GM12878 (cell line): Measurements from ENCODE around the gene YKT6. TPM values are rescaled to one million over a fixed set of nuclear protein-coding genes. Genes with fewer than 3 reads are reported as not detected.

Experiments
- ATAC-seq: fragments of 200-7000 bp; cut with Tn5 transposase; 3 replicates; pipeline ENCODE4 v1.9.1; 2020; ENCODE audit warnings: mild to moderate bottlenecking, moderate library complexity
- BruUV-seq: library from RNA; stranded (reverse); fragments of 400-500 nt; replicated peaks from 2 replicates; lab custom pipeline; 2021; lab: Mats Ljungman, UMichigan
- CTCF ChIA-PET: fragments of 300-600 bp; sonication (Branson Sonifier 250); formaldehyde crosslinking; extraction: SDS; loops from one replicate; lab custom pipeline; 2021; ENCODE audit warnings: inconsistent platforms; lab: Yijun Ruan, JAX
- POLR2A ChIA-PET: fragments of 350-600 bp; formaldehyde crosslinking; extraction: SDS; loops from one replicate; lab custom pipeline; 2021; ENCODE audit warnings: inconsistent platforms; lab: Charles Lee
- RAD21 ChIA-PET: fragments of 300-600 bp; sonication (Branson Sonifier 250); formaldehyde crosslinking; loops from one replicate; lab custom pipeline; 2023; ENCODE audit warnings: antibody characterized with exemption; ENCODE audit not compliant: unreplicated experiment; lab: Charles Lee
- SMC1A ChIA-PET: fragments of 300-600 bp; sonication (Branson Sonifier 250); formaldehyde crosslinking; loops from one replicate; lab custom pipeline; 2023; ENCODE audit not compliant: unreplicated experiment, uncharacterized antibody; lab: Charles Lee
- DNase-seq: peaks from one replicate; pipeline ENCODE4 v3.0.0-alpha.2; 2011; ENCODE audit warnings: low read depth, low spot score
- FAIRE-seq: peaks from 3 replicates; lab custom pipeline; 2011; peaks lifted over from hg19 to GRCh38; lab: Jason Lieb, UNC
- H2AFZ ChIP-seq: 2 replicates; pipeline ENCODE4 v1.6.0; 2011; ENCODE audit warnings: low read depth, low read length, control low read depth; ENCODE audit not compliant: control insufficient read depth
- H3K27ac ChIP-seq: 2 replicates; pipeline ENCODE4 v1.5.1; 2011; ENCODE audit warnings: control low read depth; ENCODE audit not compliant: control insufficient read depth, insufficient read depth
- H3K27me3 ChIP-seq, 2 experiments: replicated peaks in 1 of 2; 2 replicates each; pipeline versions ENCODE4 v1.6.0 to v1.6.1; 2011; ENCODE audit warnings: low read length in 1 of 2; ENCODE audit not compliant: control insufficient read depth in 2 of 2, insufficient read depth in 2 of 2
- H3K36me3 ChIP-seq, 2 experiments: 2 replicates each; pipeline ENCODE4 v1.5.1; 2011; ENCODE audit warnings: low read length in 1 of 2; ENCODE audit not compliant: control insufficient read depth in 2 of 2, insufficient read depth in 2 of 2
- H3K4me1 ChIP-seq: 2 replicates; pipeline ENCODE4 v1.6.1; 2011; ENCODE audit warnings: mild to moderate bottlenecking, low read length, moderate library complexity, mixed read lengths; ENCODE audit not compliant: control insufficient read depth, insufficient read depth
- H3K4me2 ChIP-seq: 2 replicates; pipeline ENCODE4 v1.6.0; 2011; ENCODE audit warnings: control low read depth; ENCODE audit not compliant: control insufficient read depth, insufficient read depth
- H3K4me3 ChIP-seq: fragments of 200-600 bp; sonication (generic); 2 replicates; pipeline ENCODE4 v1.5.1; 2016
- H3K79me2 ChIP-seq: 2 replicates; pipeline ENCODE4 v1.6.0; 2011; ENCODE audit warnings: low read length; ENCODE audit not compliant: control insufficient read depth, insufficient read depth
- H3K9ac ChIP-seq: 2 replicates; pipeline ENCODE4 v1.8.0; 2011; ENCODE audit warnings: low read length, control low read depth, mixed read lengths; ENCODE audit not compliant: control insufficient read depth, insufficient read depth
- H3K9me3 ChIP-seq: replicated peaks from 3 replicates; pipeline ENCODE4 v1.5.1; 2011; ENCODE audit warnings: mild to moderate bottlenecking, low read length; ENCODE audit not compliant: control insufficient read depth, insufficient read depth
- H4K20me1 ChIP-seq: 2 replicates; pipeline ENCODE4 v1.6.0; 2011; ENCODE audit not compliant: control insufficient read depth, insufficient read depth
- CHD1 ChIP-seq: IDR thresholded peaks from 2 replicates; pipeline ENCODE4 v1.6.1; 2012; ENCODE audit warnings: low read depth, low read length, improper control_type of control experiment
- HSF1 ChIP-seq: fragments of 150-350 bp; IDR thresholded peaks from 2 replicates; pipeline ENCODE4 v1.6.1; 2014; ENCODE audit warnings: mild to moderate bottlenecking, low read depth, low read length
- PAX5 ChIP-seq: IDR thresholded peaks from 2 replicates; pipeline ENCODE4 v1.6.1; 2011; ENCODE audit warnings: low read depth, low read length, borderline replicate concordance
- POLR2A ChIP-seq: IDR thresholded peaks from 2 replicates; pipeline ENCODE4 v1.6.1; 2011; ENCODE audit warnings: low read depth, mild to moderate bottlenecking, low read length
- SMAD5 ChIP-seq: IDR thresholded peaks from 2 replicates; pipeline ENCODE4 v1.6.1; 2016; ENCODE audit warnings: antibody characterized with exemption, low read depth
- WGBS: methylation state at CpG from one replicate; pipeline ENCODE4 v1.1.6; 2016; ENCODE audit warnings: low lambda C conversion rate; ENCODE audit not compliant: insufficient replicate concordance, insufficient coverage; ENCODE audit errors: missing lambda C conversion rate; 5-methylcytosine and 5-hydroxymethylcytosine counted together
- in situ Hi-C: fragments of 300-500 bp; cut with MboI; formaldehyde crosslinking; loops from 9 replicates; pipeline ENCODE4 v1.14.3; 2018; ENCODE audit warnings: mixed read lengths
- intact Hi-C: fragments of 100-400 bp; cut with micrococcal nuclease; formaldehyde crosslinking; loops from one replicate; pipeline ENCODE4 v1.14.2; 2022; ENCODE audit not compliant: unreplicated experiment
- polyA plus RNA-seq, 11 experiments: library from polyadenylated mRNA; depleted of rRNA in 4 of 11; unstranded in 6 of 11; stranded (reverse) in 5 of 11; fragments of >200 nt; fragmentation: Nextera tagmentation in 4 of 11; fragmentation: Illumina TruSeq in 1 of 11; extraction: Ambion mirVana in 4 of 11; extraction: Trizol in 1 of 11; gene quantifications; 1 replicate in 1 of 11; 2 replicates in 10 of 11; pipeline versions ENCODE4 v1.2.1 to v1.2.3, GENCODE V29; 2011 to 2016; ENCODE audit warnings: inconsistent platforms in 2 of 11, missing spikeins in 2 of 11, low read depth in 1 of 11
- total RNA-seq, 4 experiments: library from RNA; depleted of rRNA in 3 of 4; stranded (reverse); fragments of >200 nt in 3 of 4; fragmentation: Illumina TruSeq in 1 of 4; extraction: Trizol in 1 of 4; gene quantifications; 2 replicates each; pipeline versions ENCODE4 v1.2.1 to v1.2.3, GENCODE V29; 2013 to 2021

Gene YKT6
- total and polyA plus RNA-seq, 10 of the 15 experiments (the other 5 are each of a cell fraction or from before 2014, with no cell fraction given): 1.7 to 95.2 (median 70.5) TPM

GRCh38 chr7:44224974-44225565 is 24.3 kb downstream of the YKT6 start:
- Histone ChIP-seq H4K20me1 (no peaks in the 10 kb centered on the region), H3K27ac (no peak overlapping the region), H2AFZ (no peak overlapping the region), H3K4me1 (no peaks in the 10 kb centered on the region), H3K36me3 (no peaks in the 10 kb centered on the region), H3K9me3 (no peaks in the 10 kb centered on the region), H3K79me2 (no peaks in the 10 kb centered on the region), H3K4me2 (no peak overlapping the region), H3K9ac (no peak overlapping the region), H3K27me3 (no peaks in the 10 kb centered on the region), H3K4me3 (no peak overlapping the region)
- 47% methylated on average over 7 of the region's 10 CpGs for WGBS
- intact Hi-C loops: no loop called here
- POLR2A ChIA-PET: no interaction called here
- in situ Hi-C loops: no loop called here
- DNase-seq: no peak
- TF ChIP-seq PAX5 (no peak), HSF1 (no peak), SMAD5 (no peak), CHD1 (no peak), POLR2A (no peak)
- SMC1A ChIA-PET: no interaction called here
- BruUV-seq: no TSS peak
- FAIRE-seq: no peak
- ATAC-seq: no peak
- RAD21 ChIA-PET: no interaction called here
- CTCF ChIA-PET: no interaction called here
